HepG2 (cell line): ENCODE results near the gene TUBB4A. TPM values are rescaled to one million over a fixed set of nuclear protein-coding genes. Genes with fewer than 3 reads are reported as not detected.
A peak's percentile ranks its signal among the peaks of the same experiment; 100 is the strongest.

Source experiments
- POGK ChIP-seq: sonication (generic); formaldehyde crosslinking; conservative IDR thresholded peaks from 2 replicates; pipeline ENCODE4 v1.8.0; 2022; ENCODE audit warnings: mild to moderate bottlenecking, moderate library complexity, missing genetic modification reagents
- ZNF335 ChIP-seq: sonication (generic); formaldehyde crosslinking; IDR thresholded peaks from 2 replicates; pipeline ENCODE4 v1.4.0; 2020; ENCODE audit warnings: missing genetic modification reagents
- ZNF556 ChIP-seq: sonication (generic); formaldehyde crosslinking; IDR thresholded peaks from 2 replicates; pipeline ENCODE4 v1.4.0; 2020; ENCODE audit warnings: mild to moderate bottlenecking, missing genetic modification reagents, borderline replicate concordance
- ZNF687 ChIP-seq: sonication (generic); formaldehyde crosslinking; IDR thresholded peaks from 2 replicates; pipeline ENCODE4 v1.5.1; 2020; ENCODE audit warnings: mild to moderate bottlenecking, missing genetic modification reagents, moderate library complexity
- ZNF891 ChIP-seq: sonication (generic); formaldehyde crosslinking; IDR thresholded peaks from 2 replicates; pipeline ENCODE4 v1.5.0; 2020; ENCODE audit warnings: mild to moderate bottlenecking, missing genetic modification reagents
- polyA plus RNA-seq, 8 experiments: library from polyadenylated mRNA; depleted of rRNA in 3 of 8; stranded (reverse) in 7 of 8; unstranded in 1 of 8; fragments of >200 nt; fragmentation: Illumina TruSeq in 4 of 8; extraction: Trizol in 4 of 8; gene quantifications; 2 replicates each; pipeline versions ENCODE4 v1.2.1 to v1.2.3, GENCODE V29; 2011 to 2016; ENCODE audit warnings: low read depth in 4 of 8, missing spikeins in 1 of 8, mixed read lengths in 1 of 8; ENCODE audit not compliant: insufficient read depth in 1 of 8
- total RNA-seq, 5 experiments: library from RNA; depleted of rRNA; stranded (reverse); fragments of >200 nt; fragmentation: Illumina TruSeq; extraction: Trizol; gene quantifications; 2 replicates each; pipeline ENCODE4 v1.2.3, GENCODE V29; 2016; ENCODE audit warnings: low read depth in 1 of 5

The TUBB4A gene
- total and polyA plus RNA-seq, 2 of the 13 experiments (the other 11 are each of a cell fraction or from before 2014, with no cell fraction given): not detected

- peak; percentile 50; the same call in 1 of the 2 replicates for TF ChIP-seq POGK (CRISPR knock-in tag)
- peak; percentile 70 for TF ChIP-seq ZNF891
- no peak for TF ChIP-seq ZNF335
- TF ChIP-seq ZNF556 (CRISPR knock-in tag): no peak
- TF ChIP-seq ZNF687 (CRISPR knock-in tag): peak; percentile 42
Measured at GRCh38 chr19:6531163-6531955, 29.2 kb upstream of the TUBB4A start (continued).
